Lower lobe of right lung (tissue), 2 donors: ENCODE measurements around the gene SFTPB. TPM values are rescaled to one million over a fixed set of nuclear protein-coding genes. Genes with fewer than 3 reads are reported as not detected.

Experiments
- ATAC-seq, 2 donors: fragments of 200-7000 bp; cut with Tn5 transposase; one replicate each; pipeline ENCODE4 v1.9.1; 2020 to 2022; ENCODE audit warnings: mild to moderate bottlenecking in 2 of 2, moderate library complexity in 2 of 2
- DNase-seq: peaks from one replicate; pipeline ENCODE4 v3.0.0-alpha.2; 2020
- H3K27ac ChIP-seq: fragments of 200-600 bp; one replicate; pipeline ENCODE4 v1.8.0; 2022
- H3K27me3 ChIP-seq: fragments of 200-600 bp; one replicate; pipeline ENCODE4 v1.8.0; 2022; ENCODE audit warnings: low read depth
- H3K36me3 ChIP-seq: fragments of 200-600 bp; one replicate; pipeline ENCODE4 v1.8.0; 2022; ENCODE audit warnings: mild to moderate bottlenecking
- H3K4me1 ChIP-seq: fragments of 200-600 bp; one replicate; pipeline ENCODE4 v1.8.0; 2022
- H3K4me3 ChIP-seq: fragments of 200-600 bp; one replicate; pipeline ENCODE4 v1.8.0; 2022; ENCODE audit warnings: mild to moderate bottlenecking
- H3K9me3 ChIP-seq: fragments of 200-600 bp; one replicate; pipeline ENCODE4 v1.8.0; 2022
- CTCF ChIP-seq: fragments of 200-600 bp; IDR thresholded peaks from one replicate; pipeline ENCODE4 v1.8.0; 2022; ENCODE audit warnings: antibody characterized with exemption, mild to moderate bottlenecking
- intact Hi-C: fragments of 100-400 bp; cut with DNase I; formaldehyde crosslinking; loops from one replicate; pipeline ENCODE4 v1.11.0; 2022
- total RNA-seq: library from RNA; stranded (reverse); fragmentation: NEBNext Ultra II Directional; extraction: Animal tissue kit (Norgen Biotek cat#: 25700); gene quantifications from one replicate; pipeline ENCODE4 v1.2.1, GENCODE V29; 2021
- donor health status: DM: no; HTN: yes; CAD: no; lungs with severe emphysema.

Gene SFTPB
- total RNA-seq, 1 donor from 2014 or later = 12,584 TPM

- TF ChIP-seq CTCF = no peak
- H3K27me3 ChIP-seq = no peaks in the 10 kb centered on the region
- H3K9me3 ChIP-seq = no peaks in the 10 kb centered on the region
- ATAC-seq (peak in 1 of 2 donors; percentile 0), DNase-seq (no peak)
- peaks cover 26% of the 10 kb centered on the region for H3K36me3 ChIP-seq
- peak overlapping the region; percentile 98 for H3K27ac ChIP-seq
- H3K4me3 ChIP-seq = peak overlapping the region; percentile 54
- peaks cover 21% of the 10 kb centered on the region for H3K4me1 ChIP-seq
- intact Hi-C loops = no loop called here
These were observed 414 bp downstream of the SFTPB start for GRCh38 chr2:85667561-85668008.

- TF ChIP-seq CTCF = no peak
- H3K9me3 ChIP-seq = no peaks in the 10 kb centered on the region
- H3K27me3 ChIP-seq = no peaks in the 10 kb centered on the region
- peak overlapping the region; percentile 54 for H3K4me3 ChIP-seq
- intact Hi-C loops = no loop called here
- peak overlapping the region; percentile 98 for H3K27ac ChIP-seq
- peaks cover 33% of the 10 kb centered on the region for H3K36me3 ChIP-seq
- peaks cover 21% of the 10 kb centered on the region for H3K4me1 ChIP-seq
- ATAC-seq = peak; percentile 0 to 1
- DNase-seq = peak; percentile 72
These were observed 1.3 kb downstream of the SFTPB start for GRCh38 chr2:85666435-85667316.

GRCh38 chr2:85666016-85666415, 2.0 kb downstream of the SFTPB start:
- Histone ChIP-seq H3K9me3 (no peaks in the 10 kb centered on the region), H3K4me3 (peak overlapping the region; percentile 54), H3K4me1 (peaks cover 26% of the 10 kb centered on the region), H3K36me3 (peaks cover 33% of the 10 kb centered on the region), H3K27me3 (no peaks in the 10 kb centered on the region), H3K27ac (peak overlapping the region; percentile 98)
- TF ChIP-seq CTCF = no peak
- DNase-seq (no peak), ATAC-seq (no peak)
- intact Hi-C loops = no loop called here

GRCh38 chr2:85665264-85665937, 2.6 kb downstream of the SFTPB start:
- H3K4me3 ChIP-seq = peak overlapping the region; percentile 54
- ATAC-seq (no peak), DNase-seq (no peak)
- H3K27ac ChIP-seq = peak overlapping the region; percentile 98
- peaks cover 33% of the 10 kb centered on the region for H3K36me3 ChIP-seq
- no peak for TF ChIP-seq CTCF
- H3K27me3 ChIP-seq = no peaks in the 10 kb centered on the region
- intact Hi-C loops = no loop called here
- H3K9me3 ChIP-seq = no peaks in the 10 kb centered on the region
- peaks cover 31% of the 10 kb centered on the region for H3K4me1 ChIP-seq

- Histone ChIP-seq H3K36me3 (peaks cover 33% of the 10 kb centered on the region), H3K27me3 (no peaks in the 10 kb centered on the region), H3K4me1 (peaks cover 28% of the 10 kb centered on the region), H3K27ac (peak overlapping the region; percentile 98), H3K9me3 (no peaks in the 10 kb centered on the region), H3K4me3 (peak overlapping the region; percentile 54)
- no peak for DNase-seq
- intact Hi-C loops = no loop called here
- TF ChIP-seq CTCF = no peak
- no peak for ATAC-seq
These were observed 4.1 kb downstream of the SFTPB start for GRCh38 chr2:85663594-85664565.
